ENCODE results near the gene RTN4IP1. TPM values are rescaled to one million over a fixed set of nuclear protein-coding genes. Genes with fewer than 3 reads are reported as not detected.
"Not testable (repeated sequence)": the region's sequence is repeated elsewhere in the genome, so short reads cannot be mapped to it uniquely, and the experiment has no call there.

RTN4IP1 gene
- total RNA-seq, 1 donor, result 2.9 TPM

- H3K4me3 ChIP-seq (ENCODE audit: low read length), result no peak overlapping the region
- no peaks in the 10 kb centered on the region for H3K4me1 ChIP-seq (ENCODE audit: insufficient read depth, low read length)
- H3K27me3 ChIP-seq (ENCODE audit: insufficient read depth, low read length), result no peaks in the 10 kb centered on the region
- no peaks in the 10 kb centered on the region for H3K9me3 ChIP-seq (ENCODE audit: low read depth, low read length)
Observed at GRCh38 chr6:106617302-106617701, 12.0 kb downstream of the RTN4IP1 start.

GRCh38 chr6:106614592-106615257 is 14.6 kb downstream of the RTN4IP1 start:
- no peaks in the 10 kb centered on the region for H3K27me3 ChIP-seq (ENCODE audit: insufficient read depth, low read length)
- no peak overlapping the region for H3K4me3 ChIP-seq (ENCODE audit: low read length)
- no peaks in the 10 kb centered on the region for H3K4me1 ChIP-seq (ENCODE audit: insufficient read depth, low read length)
- no peaks in the 10 kb centered on the region for H3K9me3 ChIP-seq (ENCODE audit: low read depth, low read length)

- no peaks in the 10 kb centered on the region for H3K9me3 ChIP-seq (ENCODE audit: low read depth, low read length)
- H3K4me3 ChIP-seq (ENCODE audit: low read length), result no peak overlapping the region
- no peaks in the 10 kb centered on the region for H3K27me3 ChIP-seq (ENCODE audit: insufficient read depth, low read length)
- no peaks in the 10 kb centered on the region for H3K4me1 ChIP-seq (ENCODE audit: insufficient read depth, low read length)
Observed at GRCh38 chr6:106614166-106614565, 15.1 kb downstream of the RTN4IP1 start.

GRCh38 chr6:106613590-106613989 is 15.7 kb downstream of the RTN4IP1 start:
- Histone ChIP-seq H3K9me3 (ENCODE audit: low read depth, low read length) (no peaks in the 10 kb centered on the region), H3K4me3 (ENCODE audit: low read length) (no peak overlapping the region), H3K27me3 (ENCODE audit: insufficient read depth, low read length) (no peaks in the 10 kb centered on the region), H3K4me1 (ENCODE audit: insufficient read depth, low read length) (no peaks in the 10 kb centered on the region)

- Histone ChIP-seq H3K4me3 (ENCODE audit: low read length) (no peak overlapping the region), H3K4me1 (ENCODE audit: insufficient read depth, low read length) (no peaks in the 10 kb centered on the region), H3K27me3 (ENCODE audit: insufficient read depth, low read length) (no peaks in the 10 kb centered on the region), H3K9me3 (ENCODE audit: low read depth, low read length) (no peaks in the 10 kb centered on the region)
Observed at GRCh38 chr6:106612671-106613416, 16.5 kb downstream of the RTN4IP1 start.

- H3K27me3 ChIP-seq (ENCODE audit: insufficient read depth, low read length), result no peaks in the 10 kb centered on the region
- no peak overlapping the region for H3K4me3 ChIP-seq (ENCODE audit: low read length)
- H3K9me3 ChIP-seq (ENCODE audit: low read depth, low read length), result no peaks in the 10 kb centered on the region
- H3K4me1 ChIP-seq (ENCODE audit: insufficient read depth, low read length), result no peaks in the 10 kb centered on the region
Observed at GRCh38 chr6:106611030-106611429, 18.3 kb downstream of the RTN4IP1 start.

DNA sequence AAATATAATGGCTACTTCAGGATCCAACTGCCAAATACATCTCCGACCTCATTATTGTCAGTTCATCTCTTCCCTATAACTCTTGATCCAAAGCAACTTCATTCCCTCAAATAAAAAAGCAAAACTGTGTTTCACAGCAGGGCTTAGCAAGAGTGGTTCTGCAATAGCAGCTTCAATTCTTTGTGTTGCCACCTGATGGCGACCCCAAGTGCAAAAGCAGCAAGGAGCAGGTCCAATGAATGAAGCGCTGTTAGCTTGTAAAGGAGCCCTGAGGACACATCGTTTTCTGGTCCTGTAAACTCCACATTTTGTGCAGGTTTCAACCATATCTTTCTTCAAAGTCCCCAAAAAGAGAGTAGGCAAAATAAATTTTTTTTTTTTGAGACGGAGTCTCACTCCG is 19.6 kb downstream of the RTN4IP1 start:
- H3K9me3 ChIP-seq (ENCODE audit: low read depth, low read length), result no peaks in the 10 kb centered on the region
- no peak overlapping the region for H3K4me3 ChIP-seq (ENCODE audit: low read length)
- no peaks in the 10 kb centered on the region for H3K27me3 ChIP-seq (ENCODE audit: insufficient read depth, low read length)
- H3K4me1 ChIP-seq (ENCODE audit: insufficient read depth, low read length), result no peaks in the 10 kb centered on the region

- no peaks in the 10 kb centered on the region for H3K27me3 ChIP-seq (ENCODE audit: insufficient read depth, low read length)
- H3K4me1 ChIP-seq (ENCODE audit: insufficient read depth, low read length), result no peaks in the 10 kb centered on the region
- H3K9me3 ChIP-seq (ENCODE audit: low read depth, low read length), result no peaks in the 10 kb centered on the region
- no peak overlapping the region for H3K4me3 ChIP-seq (ENCODE audit: low read length)
Observed at GRCh38 chr6:106608080-106608668, 21.1 kb downstream of the RTN4IP1 start.

GRCh38 chr6:106600329-106600728 is 29.0 kb downstream of the RTN4IP1 start:
- Histone ChIP-seq H3K4me3 (ENCODE audit: low read length) (no peak overlapping the region), H3K9me3 (ENCODE audit: low read depth, low read length) (no peaks in the 10 kb centered on the region), H3K27me3 (ENCODE audit: insufficient read depth, low read length) (no peaks in the 10 kb centered on the region), H3K4me1 (ENCODE audit: insufficient read depth, low read length) (no peaks in the 10 kb centered on the region)

DNA sequence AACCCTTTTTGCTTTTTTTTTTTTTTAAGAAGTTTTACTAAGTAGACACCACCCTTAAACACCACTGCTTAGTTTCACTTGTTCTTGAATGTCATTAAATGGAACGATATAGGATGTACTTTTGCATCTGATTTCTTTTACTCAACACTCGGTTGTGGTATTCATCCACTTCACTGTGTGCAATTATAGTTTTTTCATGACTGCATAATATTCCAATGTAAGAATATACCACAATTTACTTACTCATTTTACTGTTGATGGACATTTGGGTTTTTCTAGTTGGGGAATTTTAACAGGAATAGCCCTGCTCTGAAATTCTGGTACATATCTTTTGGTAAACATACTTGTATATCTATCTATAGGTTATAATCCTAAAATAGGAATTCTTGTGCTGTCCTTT is 29.9 kb downstream of the RTN4IP1 start:
- Histone ChIP-seq H3K4me1 (ENCODE audit: insufficient read depth, low read length) (no peaks in the 10 kb centered on the region), H3K9me3 (ENCODE audit: low read depth, low read length) (no peaks in the 10 kb centered on the region), H3K4me3 (ENCODE audit: low read length) (no peak overlapping the region), H3K27me3 (ENCODE audit: insufficient read depth, low read length) (no peaks in the 10 kb centered on the region)

DNA sequence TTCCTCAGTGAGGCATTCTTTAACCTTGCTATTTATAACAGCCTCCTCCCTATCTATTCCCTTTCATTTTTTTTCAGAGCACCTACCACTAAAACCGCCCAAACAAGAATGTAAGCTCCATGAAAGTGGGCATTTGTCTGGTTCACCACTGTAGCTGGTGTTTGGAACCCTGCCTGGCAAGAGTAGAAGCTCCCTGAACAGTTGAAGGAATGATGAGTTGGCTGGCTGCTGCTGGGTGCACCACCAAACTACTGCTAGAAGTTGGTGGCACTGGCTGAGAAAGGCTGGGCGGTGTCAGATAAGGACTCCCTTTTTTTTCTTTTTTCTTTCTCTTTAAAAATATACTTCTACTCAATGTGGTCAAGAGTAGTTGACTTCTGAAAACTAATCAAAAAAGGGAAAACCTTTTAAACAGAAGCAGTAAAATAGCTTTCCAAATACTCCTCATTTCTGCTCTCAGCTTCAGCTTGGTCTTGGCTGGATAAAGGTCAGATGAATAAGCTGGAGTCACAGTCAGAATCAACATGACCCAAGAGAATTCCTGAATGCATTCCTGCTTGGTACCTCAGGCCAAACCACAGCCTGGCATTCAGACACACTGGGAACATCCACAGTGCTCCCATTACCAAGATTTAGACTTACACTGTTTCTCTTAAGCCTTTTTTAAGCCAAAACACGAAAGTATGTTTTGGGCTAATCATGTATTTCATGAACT is 38.0 kb downstream of the RTN4IP1 start:
- Histone ChIP-seq H3K4me1 (ENCODE audit: insufficient read depth, low read length) (no peaks in the 10 kb centered on the region), H3K9me3 (ENCODE audit: low read depth, low read length) (no peaks in the 10 kb centered on the region), H3K4me3 (ENCODE audit: low read length) (no peak overlapping the region), H3K27me3 (ENCODE audit: insufficient read depth, low read length) (no peaks in the 10 kb centered on the region)

- H3K9me3 ChIP-seq (ENCODE audit: low read depth, low read length); H3K27me3 ChIP-seq (ENCODE audit: insufficient read depth, low read length); H3K4me3 ChIP-seq (ENCODE audit: low read length); H3K4me1 ChIP-seq (ENCODE audit: insufficient read depth, low read length): not testable (repeated sequence)
Observed at GRCh38 chr6:106588937-106589336, 40.4 kb downstream of the RTN4IP1 start.

DNA sequence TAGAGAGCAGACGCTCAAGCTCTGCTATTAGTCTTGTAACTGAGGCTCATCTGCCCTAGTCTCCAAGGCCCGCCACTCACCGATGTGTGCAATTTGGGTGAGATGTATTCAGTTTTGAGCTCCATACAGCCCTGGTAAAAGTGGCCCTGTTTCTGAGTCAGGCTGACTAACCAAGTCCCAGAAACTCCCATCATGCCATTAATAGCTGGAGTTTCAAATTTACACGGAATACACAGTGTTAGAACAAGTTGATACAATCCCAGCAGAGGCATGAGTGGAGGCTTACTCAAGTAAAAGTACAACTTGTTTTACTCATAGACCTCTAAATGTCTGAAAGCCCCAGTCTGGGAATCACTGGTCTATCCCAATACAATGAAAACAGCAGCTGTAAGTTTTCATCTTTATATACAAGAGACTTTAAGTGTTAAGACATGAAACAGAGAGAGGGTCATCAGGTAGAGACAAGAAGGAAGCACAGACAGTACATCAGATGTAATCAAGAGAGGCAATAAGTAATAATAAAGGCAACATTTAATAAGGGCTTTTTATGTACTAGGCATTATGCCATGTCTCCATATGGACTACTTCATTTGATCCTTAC is 42.4 kb downstream of the RTN4IP1 start:
- Histone ChIP-seq H3K9me3 (ENCODE audit: low read depth, low read length) (no peaks in the 10 kb centered on the region), H3K27me3 (ENCODE audit: insufficient read depth, low read length) (no peaks in the 10 kb centered on the region), H3K4me1 (ENCODE audit: insufficient read depth, low read length) (no peaks in the 10 kb centered on the region), H3K4me3 (ENCODE audit: low read length) (no peak overlapping the region)

DNA sequence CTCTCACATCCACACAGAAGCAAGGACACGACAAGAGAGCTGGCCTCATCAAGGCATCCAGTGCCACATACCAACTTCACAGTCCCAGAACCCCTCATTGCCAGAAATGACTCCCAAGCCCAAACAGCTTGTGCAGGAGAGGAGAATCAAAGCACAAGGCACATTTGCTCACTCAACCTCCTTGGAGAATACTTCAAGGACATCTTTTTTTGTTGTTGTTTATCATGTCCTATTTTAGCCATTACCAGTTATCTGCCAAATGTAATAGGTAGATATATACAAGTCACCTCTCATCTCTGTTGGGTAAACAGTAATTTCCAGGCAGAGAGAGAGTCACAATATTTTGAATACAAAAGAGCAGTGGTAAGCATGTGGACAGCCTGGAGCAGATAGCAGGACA is 47.8 kb downstream of the RTN4IP1 start:
- no peak overlapping the region for H3K4me3 ChIP-seq (ENCODE audit: low read length)
- no peaks in the 10 kb centered on the region for H3K27me3 ChIP-seq (ENCODE audit: insufficient read depth, low read length)
- H3K9me3 ChIP-seq (ENCODE audit: low read depth, low read length), result no peaks in the 10 kb centered on the region
- H3K4me1 ChIP-seq (ENCODE audit: insufficient read depth, low read length), result no peaks in the 10 kb centered on the region

- H3K27me3 ChIP-seq (ENCODE audit: insufficient read depth, low read length), result no peaks in the 10 kb centered on the region
- no peaks in the 10 kb centered on the region for H3K4me1 ChIP-seq (ENCODE audit: insufficient read depth, low read length)
- H3K4me3 ChIP-seq (ENCODE audit: low read length), result no peak overlapping the region
- no peaks in the 10 kb centered on the region for H3K9me3 ChIP-seq (ENCODE audit: low read depth, low read length)
Observed at GRCh38 chr6:106579281-106579680, 50.0 kb downstream of the RTN4IP1 start.

Data from mononuclear cell (primary cell).